WI38 (cell line): ENCODE results near the gene CFAP77.

Source experiments
- H3K4me3 ChIP-seq: 2 replicates; pipeline ENCODE4 v1.5.1; 2011; ENCODE audit warnings: low read depth, mild to moderate bottlenecking, control low read depth, low read length
- TF ChIP-seq, protein P1 (sequence below): IDR thresholded peaks from 2 replicates; pipeline ENCODE4 v1.5.1; 2012; ENCODE audit warnings: low read depth, mild to moderate bottlenecking, control low read depth, low read length

Gene CFAP77

DNA sequence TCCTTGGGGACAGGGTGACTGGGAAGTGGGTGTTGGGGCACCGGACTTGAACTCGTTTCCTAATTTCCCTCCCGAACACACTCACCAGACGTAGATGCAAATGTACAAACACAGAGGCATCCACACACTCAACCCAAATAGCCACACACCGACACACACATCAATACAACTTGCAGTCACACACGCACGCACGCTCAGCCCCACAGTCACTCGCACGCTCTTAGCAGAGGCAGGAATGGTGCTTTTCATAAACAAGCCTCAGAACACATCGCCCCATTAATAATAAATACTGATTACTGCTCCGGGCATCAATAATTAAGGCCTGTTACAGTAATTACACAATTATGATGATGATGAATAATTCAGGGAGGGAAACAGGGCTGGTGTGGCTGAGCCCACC, 178.1 kb downstream of the CFAP77 start:
- no peak overlapping the region for H3K4me3 ChIP-seq
- TF ChIP-seq, protein P1, sequence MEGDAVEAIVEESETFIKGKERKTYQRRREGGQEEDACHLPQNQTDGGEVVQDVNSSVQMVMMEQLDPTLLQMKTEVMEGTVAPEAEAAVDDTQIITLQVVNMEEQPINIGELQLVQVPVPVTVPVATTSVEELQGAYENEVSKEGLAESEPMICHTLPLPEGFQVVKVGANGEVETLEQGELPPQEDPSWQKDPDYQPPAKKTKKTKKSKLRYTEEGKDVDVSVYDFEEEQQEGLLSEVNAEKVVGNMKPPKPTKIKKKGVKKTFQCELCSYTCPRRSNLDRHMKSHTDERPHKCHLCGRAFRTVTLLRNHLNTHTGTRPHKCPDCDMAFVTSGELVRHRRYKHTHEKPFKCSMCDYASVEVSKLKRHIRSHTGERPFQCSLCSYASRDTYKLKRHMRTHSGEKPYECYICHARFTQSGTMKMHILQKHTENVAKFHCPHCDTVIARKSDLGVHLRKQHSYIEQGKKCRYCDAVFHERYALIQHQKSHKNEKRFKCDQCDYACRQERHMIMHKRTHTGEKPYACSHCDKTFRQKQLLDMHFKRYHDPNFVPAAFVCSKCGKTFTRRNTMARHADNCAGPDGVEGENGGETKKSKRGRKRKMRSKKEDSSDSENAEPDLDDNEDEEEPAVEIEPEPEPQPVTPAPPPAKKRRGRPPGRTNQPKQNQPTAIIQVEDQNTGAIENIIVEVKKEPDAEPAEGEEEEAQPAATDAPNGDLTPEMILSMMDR = no peak

DNA sequence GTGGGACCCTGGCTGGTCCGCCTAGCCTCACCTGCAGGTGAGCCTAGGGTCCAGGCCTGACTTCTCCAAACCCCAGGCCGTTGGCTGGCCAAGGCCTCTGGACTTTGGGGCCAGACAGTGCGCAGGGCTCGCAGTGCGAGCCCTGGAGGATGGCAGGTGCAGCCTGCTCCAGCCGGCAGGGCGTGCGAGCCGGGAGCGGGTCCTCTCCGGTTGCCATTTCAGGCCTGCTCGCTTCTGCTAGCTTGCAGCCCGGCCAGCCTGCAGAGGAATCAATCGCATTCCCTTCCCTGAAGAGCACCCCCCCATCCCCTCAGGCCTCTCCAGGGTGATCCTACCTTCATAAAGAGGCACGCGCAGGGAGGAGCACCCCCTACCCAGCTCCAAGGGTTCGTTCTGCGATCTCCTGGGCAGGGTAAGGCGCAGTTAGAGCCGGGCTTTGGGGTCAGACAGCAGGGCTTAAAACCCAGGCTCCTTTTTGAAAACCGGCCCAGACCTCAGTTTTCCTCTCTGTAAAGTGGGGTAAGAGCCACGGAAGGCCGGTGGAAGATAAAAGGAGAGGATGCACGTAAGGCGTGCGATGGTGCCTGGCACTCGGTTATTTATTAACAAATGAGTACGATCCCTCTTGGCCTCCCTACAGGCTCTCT, 178.6 kb downstream of the CFAP77 start:
- TF ChIP-seq, protein P1 = no peak
- no peak overlapping the region for H3K4me3 ChIP-seq

DNA sequence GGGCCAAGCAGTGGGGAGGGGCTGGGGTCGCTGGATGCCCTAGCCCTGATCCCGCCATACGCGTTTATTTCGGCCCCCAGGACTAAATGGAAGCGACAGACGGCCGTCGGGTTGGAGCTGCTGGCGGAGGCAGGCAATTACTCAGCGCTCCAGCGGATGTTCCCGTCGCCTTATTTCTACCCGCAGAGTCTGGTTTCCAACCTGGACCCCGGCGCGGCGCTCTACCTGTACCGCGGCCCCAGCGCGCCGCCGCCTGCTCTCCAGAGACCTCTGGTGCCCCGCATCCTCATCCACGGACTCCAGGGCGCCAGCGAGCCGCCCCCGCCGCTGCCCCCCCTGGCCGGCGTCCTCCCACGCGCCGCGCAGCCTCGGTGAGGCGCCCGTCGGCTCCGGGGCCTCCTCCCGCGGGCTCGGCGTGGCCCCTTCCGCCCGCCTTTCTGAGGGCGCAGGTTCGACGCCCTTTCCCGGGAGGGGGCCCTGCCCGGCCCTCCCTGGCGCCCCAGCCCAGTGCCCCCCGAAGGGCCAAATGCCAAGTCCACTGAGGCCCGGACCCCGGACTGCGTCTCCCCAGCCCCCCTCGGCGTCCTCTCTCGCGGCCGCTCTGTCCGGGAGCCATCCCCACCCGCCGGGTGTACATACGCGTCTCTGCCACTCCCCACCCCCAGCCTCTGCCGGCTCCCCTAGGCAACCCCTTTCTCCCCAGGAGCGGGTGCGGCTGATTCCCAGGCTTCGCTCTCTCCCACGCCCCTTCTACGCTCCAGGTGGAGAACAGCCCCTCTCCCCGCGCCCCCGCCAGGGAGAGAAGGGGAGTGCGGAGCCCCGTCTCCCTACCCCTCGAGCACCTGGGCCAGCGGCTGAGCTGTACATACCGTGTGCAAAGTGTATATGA, 179.4 kb downstream of the CFAP77 start:
- TF ChIP-seq, protein P1 = no peak
- H3K4me3 ChIP-seq = no peak overlapping the region

DNA sequence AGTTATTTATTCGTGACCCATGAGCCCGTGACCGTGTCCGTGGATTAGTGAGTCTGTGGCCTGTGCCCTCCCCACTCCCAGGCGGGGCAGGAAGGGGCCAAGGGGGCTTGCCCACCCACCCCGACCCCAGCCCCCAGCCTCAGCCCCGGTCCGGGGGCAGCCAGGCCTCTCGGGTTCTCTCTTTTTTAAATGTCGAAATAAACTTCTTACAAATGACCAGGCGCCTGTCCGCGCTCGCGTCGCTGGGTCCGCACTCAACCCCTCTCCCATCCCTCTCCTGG, 180.0 kb downstream of the CFAP77 start:
- no peak overlapping the region for H3K4me3 ChIP-seq
- TF ChIP-seq, protein P1 = no peak

DNA sequence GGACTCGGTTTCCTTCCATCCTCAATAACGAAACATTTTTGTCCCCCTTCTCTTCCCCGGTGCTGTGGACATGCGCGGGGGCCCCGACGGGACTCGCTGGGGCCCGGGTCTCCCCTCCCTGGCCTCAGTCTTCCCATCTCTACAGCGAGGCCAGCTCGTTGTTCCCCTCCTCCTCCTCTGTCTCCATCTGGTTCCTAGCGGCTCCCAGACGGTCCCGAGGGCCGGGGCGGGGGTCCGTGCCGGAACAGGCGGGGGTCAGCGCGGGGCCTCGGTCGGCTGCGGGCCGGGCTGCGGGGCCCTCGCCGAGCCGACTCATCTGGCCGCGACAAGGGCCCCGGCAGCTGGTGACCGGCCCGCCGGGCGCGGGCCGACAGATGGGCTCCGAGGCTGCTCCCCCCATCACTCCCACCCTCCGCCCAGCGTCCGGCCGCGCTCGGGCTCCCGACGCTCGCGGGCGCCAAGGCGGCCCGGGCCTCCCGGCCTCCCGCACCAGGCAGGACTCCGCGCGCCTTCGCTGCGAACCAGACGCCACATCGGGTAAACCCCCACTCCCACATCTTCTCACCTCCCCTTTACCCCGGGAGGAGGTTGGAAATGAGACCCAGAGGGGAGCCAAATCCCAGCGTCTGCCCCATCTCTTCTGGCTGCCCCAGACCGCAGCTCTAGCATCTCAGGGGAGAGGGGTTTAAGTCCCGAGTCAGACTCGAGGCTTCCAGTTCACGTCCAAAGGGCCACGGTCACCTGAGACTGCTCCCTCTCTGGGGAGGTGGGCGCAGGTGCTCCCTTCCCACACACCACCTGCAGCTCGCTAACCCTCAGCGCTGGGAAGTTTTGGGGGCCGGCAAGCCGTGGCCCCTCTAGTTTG, 180.5 kb downstream of the CFAP77 start:
- TF ChIP-seq, protein P1 = no peak
- H3K4me3 ChIP-seq = no peak overlapping the region

DNA sequence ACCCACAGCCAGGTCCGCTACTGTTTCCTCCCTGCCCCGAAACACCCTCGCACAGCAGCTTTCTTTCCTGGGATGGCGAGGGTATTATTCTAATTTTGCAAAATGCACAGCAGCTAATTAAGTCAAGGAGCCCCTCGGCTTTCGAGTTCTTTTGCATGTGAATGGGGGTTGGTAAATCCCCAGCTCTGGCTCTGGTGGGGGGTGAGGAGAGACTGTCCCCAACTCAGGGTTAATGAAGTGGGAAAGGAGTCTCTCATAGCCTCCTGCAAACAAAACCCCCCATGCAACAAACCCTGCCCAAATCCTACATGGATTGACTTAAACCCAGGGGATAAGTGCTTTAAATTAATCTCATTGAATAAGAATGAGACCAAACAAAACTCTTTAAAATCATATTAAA, 181.2 kb downstream of the CFAP77 start:
- H3K4me3 ChIP-seq = no peak overlapping the region
- TF ChIP-seq, protein P1 = no peak
